SH-SY5Y (cell line): ENCODE measurements around the gene ADCY3.

Experiments
- GATA2 ChIP-seq: IDR thresholded peaks from 2 replicates; pipeline ENCODE4 v1.6.1; 2011; ENCODE audit warnings: mild to moderate bottlenecking, low read depth, low read length
- GATA3 ChIP-seq: IDR thresholded peaks from 2 replicates; pipeline ENCODE4 v1.6.1; 2011; ENCODE audit warnings: low read depth, mild to moderate bottlenecking, low read length, moderate library complexity

Gene ADCY3

GRCh38 chr2:24832931-24833701 is 86.9 kb downstream of the ADCY3 start:
- TF ChIP-seq GATA2: no peak
- no peak for TF ChIP-seq GATA3

DNA sequence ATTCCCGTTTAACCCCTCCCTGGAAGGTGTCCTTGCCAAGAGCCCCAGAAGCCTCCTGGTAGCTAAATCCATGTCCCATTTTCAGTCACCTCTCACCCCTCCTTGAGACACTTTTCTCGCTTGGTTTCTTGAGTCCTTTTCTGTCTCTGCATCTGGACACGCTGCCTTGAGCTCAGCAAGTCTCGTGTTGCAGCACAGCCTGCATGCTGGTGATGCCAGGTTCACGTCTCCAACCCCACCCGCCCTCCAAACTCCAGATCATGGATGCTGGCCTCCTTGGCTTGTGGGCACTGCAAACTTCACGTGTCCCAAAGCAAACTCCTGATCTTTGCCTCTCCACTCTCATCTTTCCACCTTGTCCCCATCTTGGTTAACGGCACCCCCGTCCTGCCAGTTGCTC is 87.5 kb downstream of the ADCY3 start:
- TF ChIP-seq GATA2 (no peak), GATA3 (no peak)

DNA sequence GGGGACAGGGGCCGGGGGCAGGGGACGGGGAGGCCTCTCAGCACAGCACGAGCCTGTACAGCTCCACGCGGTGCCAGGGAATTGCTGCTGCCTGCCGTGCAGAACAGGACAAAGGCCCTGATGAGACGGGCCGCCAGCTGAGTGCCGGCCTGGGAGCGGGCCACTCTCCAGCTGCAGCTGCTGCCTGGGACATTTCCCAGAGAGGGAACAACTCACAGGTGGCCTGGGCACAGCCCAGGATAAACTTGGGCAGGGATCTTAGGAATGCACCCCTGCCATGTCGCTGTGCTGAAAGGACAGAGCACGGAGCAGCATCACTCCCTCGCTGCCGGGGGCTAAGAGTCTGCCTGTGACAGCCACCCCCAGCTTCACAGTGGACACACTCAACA is 88.0 kb downstream of the ADCY3 start:
- TF ChIP-seq GATA3 (no peak), GATA2 (no peak)

DNA sequence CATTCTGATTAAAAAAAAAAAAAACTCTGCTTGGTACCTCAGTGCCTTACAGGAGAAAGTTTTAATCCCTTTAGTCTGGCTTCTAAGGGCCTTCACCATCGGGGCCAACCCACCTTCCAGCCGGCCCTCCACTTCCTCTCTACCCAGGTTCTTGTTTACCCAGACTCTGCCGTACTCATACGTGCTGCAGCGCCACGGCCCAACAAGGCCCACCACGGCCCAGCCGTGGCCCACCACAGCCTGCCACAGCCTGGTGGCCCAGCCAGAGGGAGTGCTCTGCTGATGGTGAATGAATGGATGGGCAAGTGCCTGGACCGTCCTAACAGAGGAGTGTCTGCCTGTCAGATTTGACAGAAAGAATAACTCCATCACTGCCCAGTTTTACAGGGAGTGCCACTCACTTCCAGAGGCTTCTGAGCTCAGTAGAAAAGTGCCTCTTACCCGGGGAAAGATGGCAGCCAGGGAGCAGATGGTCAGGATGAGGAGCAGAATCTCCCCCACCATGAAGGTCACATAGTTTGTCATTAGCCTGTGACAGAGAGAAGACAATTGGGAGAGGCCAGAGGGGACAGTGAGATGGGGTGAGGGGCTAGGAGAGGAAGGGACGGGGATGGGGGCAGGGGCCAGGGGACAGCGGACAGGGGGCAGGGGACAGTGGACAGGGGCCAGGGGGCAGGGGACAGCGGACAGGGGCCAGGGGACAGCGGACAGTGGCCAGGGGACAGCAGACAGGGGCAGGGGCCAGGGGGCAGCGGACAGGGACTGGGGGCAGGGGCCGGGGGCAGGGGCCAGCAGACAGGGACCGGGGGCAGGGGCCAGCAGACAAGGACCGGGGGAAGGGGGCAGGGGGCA is 88.6 kb downstream of the ADCY3 start:
- TF ChIP-seq GATA3 (no peak), GATA2 (no peak)

- TF ChIP-seq GATA2 (no peak), GATA3 (no peak)
Observed at GRCh38 chr2:24830786-24831185, 89.3 kb downstream of the ADCY3 start.

GRCh38 chr2:24830351-24830750 is 89.7 kb downstream of the ADCY3 start:
- TF ChIP-seq GATA2: no peak
- TF ChIP-seq GATA3: no peak

GRCh38 chr2:24828238-24828996 is 91.6 kb downstream of the ADCY3 start:
- no peak for TF ChIP-seq GATA3
- TF ChIP-seq GATA2: no peak

DNA sequence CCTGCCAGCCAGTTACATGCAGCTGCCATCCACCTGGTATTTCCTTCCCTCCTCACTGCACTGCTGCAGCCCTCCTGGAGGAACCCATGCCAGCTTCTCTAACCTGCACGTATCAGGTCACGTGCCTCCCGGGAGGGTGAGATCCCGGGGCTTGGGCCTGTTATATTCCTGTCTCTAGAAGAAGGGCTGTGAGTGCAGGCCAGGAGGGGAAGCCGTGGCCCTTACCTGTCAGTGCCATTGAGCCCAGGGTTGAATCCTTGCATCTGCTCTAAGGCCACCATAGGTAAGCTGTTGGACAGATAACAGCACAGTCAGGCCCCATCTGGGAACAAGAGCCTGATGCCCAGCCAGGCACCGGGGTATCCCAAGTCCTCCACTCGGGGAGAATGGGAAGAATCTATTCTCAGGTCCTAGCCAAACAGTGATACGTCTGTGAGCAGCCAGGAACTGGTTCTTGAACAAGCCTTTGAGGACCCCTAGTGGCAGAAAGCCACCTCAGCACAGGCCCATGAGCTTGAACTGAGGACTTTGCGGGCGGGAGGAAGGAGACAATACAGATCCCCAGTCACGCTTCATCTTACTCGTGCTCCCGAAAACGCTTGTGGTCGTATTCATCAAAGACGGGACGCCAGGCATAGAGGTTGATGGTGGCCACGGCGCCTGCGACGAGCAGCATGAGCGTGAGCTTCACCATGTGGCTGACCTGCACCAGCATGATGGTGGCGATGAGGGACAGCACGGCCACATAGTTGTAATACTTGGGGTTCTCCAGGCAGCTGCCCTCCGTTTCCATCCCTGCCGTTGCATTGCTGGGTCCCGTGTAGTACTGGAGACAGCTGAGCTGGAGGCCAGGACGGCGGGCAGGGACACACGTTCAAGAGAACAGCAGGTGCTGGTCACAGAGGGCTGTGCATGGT is 92.5 kb downstream of the ADCY3 start:
- TF ChIP-seq GATA2: no peak
- no peak for TF ChIP-seq GATA3

GRCh38 chr2:24826773-24827145 is 93.3 kb downstream of the ADCY3 start:
- TF ChIP-seq GATA2: no peak
- TF ChIP-seq GATA3: no peak

DNA sequence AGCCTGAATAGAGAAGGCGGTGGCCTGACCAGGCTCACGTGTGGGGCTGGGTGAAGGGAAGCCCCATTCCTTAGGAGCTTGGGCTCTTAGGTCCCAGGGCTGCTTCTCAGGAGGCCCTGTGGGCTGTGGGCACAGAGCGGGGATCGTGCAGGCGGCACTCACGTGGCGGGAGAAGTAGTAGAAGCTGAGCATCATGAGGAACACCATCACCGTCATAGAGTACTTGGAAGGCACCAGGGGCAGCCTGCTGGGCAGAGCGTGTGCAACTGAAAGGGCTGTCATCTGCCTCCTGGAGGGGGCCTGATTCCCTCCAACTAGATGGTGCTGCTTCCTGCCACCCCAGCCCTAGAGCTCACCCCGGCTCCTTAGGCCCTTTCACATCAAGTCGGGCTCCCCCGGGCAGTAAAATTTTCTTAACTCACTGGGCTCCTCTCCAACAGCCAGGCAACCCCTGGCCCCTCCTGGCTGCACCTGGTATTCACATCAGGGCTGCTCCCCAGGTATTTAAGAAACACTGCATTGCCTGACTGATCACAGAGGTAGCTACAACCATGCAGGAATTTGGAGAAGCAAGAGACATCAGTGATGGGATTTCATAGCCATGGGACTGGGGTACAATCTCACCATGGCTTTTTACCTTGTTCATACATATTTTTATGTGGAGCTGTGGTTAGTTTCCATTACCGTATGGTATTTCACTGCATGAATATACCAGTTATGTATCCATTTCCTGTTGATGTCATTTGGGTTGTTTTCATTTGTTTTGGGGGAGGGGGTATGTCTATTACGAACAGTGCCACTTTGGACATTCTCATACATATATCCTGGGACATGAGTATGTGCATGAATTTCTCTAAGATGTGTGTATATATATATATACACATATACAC is 93.9 kb downstream of the ADCY3 start:
- TF ChIP-seq GATA2 (no peak), GATA3 (no peak)

DNA sequence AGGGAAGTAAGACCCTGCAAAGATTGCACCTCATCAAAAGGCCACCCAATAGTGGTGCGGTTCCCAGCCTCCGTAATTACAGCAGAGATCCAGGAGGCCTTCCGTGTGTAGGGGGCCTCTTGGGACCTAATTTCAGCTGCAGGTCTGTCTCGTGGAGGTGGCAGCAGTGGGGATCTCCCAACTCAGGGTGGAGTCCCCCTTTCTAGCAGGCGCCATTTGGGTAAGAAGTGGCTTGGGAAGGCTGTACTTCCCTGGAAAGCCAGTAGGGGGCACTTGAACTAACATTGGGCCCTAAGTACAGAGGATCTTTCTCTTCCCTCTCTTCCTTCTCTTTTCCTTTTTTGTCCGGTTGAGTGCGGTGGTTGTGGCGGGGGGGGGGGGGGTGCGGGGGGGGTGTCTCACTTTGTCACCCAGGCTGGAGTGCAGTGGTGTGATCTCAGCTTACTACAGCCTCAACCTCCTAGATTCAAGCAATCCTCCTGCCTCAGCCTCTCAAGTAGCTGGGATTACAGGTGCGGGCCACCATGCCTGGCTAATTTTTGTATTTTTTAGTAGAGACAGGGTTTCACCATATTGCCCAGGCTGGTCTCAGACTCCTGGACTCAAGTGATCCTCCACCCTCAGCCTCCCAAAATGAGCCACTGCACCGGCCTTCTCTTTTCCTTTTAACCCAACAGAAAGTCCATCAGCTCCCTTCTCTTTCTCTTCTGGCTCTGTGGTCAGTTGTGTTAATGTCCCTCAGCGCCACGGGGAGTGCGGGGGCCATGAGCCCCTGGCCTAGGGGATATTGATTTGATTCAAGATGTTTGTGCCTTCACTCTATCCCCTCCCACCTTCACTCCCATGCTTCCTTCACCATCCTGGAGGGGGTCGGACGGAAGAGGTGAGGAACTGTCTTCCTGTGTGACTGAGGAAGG is 94.8 kb downstream of the ADCY3 start:
- no peak for TF ChIP-seq GATA3
- TF ChIP-seq GATA2: no peak
